ENCODE data around the gene ZNF621.
"Not testable (repeated sequence)": the region's sequence is repeated elsewhere in the genome, so short reads cannot be mapped to it uniquely, and the experiment has no call there.

Gene ZNF621

DNA sequence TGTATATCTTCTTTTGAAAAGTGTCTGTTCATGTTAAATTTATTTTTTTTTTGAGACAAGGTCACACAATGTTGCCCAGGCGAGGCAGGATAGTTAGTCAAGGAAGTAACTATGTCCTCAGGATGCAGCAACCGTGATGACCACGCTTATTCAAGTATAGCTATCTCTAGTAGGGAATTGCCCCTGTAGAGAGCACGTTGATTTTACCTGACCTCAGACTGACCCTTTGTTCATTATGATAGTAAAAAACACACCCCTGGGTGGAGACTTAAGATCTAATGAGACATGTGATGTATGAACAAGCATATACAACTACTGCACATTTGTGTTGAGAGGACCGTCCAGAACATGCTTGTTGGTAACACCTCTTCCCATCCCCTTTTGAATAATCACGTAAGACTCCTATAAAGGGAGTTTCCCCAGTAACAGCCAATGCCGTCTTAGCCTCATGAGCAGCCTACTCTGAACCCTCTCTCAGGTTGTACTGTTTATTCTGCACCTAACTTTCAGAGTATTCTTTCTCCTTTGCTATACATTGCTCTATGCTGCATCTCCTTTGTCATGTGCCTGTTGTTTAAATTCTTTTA, 32.9 kb downstream of the ZNF621 start:
- ChIA-PET CTCF (no interaction called here), POLR2A (no interaction called here)
- no peak for DNase-seq (ENCODE audit: extremely low spot score)
- no peak for TF ChIP-seq L3MBTL2 (conservative IDR thresholded peaks at IDR 0.05)
- TF ChIP-seq CTBP1 (IDR thresholded peaks at IDR 0.05; ENCODE audit: borderline replicate concordance): no peak
- no peak for TF ChIP-seq NFRKB (IDR thresholded peaks at IDR 0.05)
- no peak for TF ChIP-seq FOXA1 (IDR thresholded peaks at IDR 0.05)
- no peak for TF ChIP-seq PKNOX1 (IDR thresholded peaks at IDR 0.05)
- no peak for TF ChIP-seq TARDBP (IDR thresholded peaks at IDR 0.05)
- no peak for TF ChIP-seq BHLHE40 (IDR thresholded peaks at IDR 0.05; ENCODE audit: borderline replicate concordance)
- no peak for TF ChIP-seq ARNT (IDR thresholded peaks at IDR 0.05)

DNA sequence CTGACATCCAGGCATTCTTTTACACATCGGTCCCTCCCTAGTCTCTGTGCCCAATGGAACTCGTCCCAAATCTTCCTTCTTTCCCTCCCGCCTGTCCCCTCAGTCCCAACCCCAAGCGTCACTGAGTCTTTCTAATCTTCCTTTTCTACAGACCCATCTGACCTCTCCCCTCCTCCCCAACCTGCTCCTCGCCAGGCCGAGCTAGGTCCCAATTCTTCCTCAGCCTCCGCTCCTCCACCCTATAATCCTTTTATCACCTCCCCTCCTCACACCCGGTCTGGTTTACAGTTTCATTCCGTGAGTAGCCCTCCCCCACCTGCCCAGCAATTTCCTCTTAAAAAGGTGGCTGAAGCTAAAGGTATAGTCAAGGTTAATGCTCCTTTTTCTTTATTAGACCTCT, 37.7 kb downstream of the ZNF621 start:
- CTCF ChIA-PET: not testable (repeated sequence)

DNA sequence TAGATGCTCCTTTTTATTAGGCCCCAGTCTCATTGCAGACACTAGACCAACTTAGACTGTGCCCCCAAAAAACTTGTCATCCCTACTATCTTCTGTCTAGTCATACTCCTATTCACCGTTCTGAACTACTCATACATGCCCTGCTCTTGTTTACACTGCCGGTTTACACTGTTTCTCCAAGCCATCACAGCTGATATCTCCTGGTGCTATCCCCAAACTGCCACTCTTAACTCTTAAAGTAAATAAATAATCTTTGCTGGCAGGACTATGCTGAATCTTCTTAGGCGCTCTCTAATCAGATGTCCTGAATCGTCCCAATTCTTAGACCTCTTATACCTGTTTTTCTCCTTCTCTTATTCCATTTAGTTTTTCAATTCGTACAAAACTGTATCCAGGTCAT, 40.9 kb downstream of the ZNF621 start:
- DNase-seq (ENCODE audit: extremely low spot score); CTCF ChIA-PET; POLR2A ChIA-PET: not testable (repeated sequence)

More for the DNA sequence above, 37.7 kb downstream of the ZNF621 start:
- POLR2A ChIA-PET; DNase-seq (ENCODE audit: extremely low spot score): not testable (repeated sequence)

- ChIA-PET POLR2A (no interaction called here), CTCF (no interaction called here)
- DNase-seq (ENCODE audit: extremely low spot score): no peak
- TF ChIP-seq PKNOX1 (IDR thresholded peaks at IDR 0.05) (no peak), BHLHE40 (IDR thresholded peaks at IDR 0.05; ENCODE audit: borderline replicate concordance) (no peak), SP1 (IDR thresholded peaks at IDR 0.05) (no peak), ELF4 (IDR thresholded peaks at IDR 0.05) (no peak), NFRKB (IDR thresholded peaks at IDR 0.05) (no peak), LEF1 (IDR thresholded peaks at IDR 0.05; ENCODE audit: borderline replicate concordance) (no peak), HDGF (IDR thresholded peaks at IDR 0.05; ENCODE audit: borderline replicate concordance) (no peak), CTBP1 (IDR thresholded peaks at IDR 0.05; ENCODE audit: borderline replicate concordance) (no peak), ZNF384 (IDR thresholded peaks at IDR 0.05) (no peak), FOXK2 (IDR thresholded peaks at IDR 0.05) (no peak), FOXM1 (IDR thresholded peaks at IDR 0.05; ENCODE audit: borderline replicate concordance) (no peak), FOXA1 (IDR thresholded peaks at IDR 0.05) (no peak), L3MBTL2 (conservative IDR thresholded peaks at IDR 0.05) (no peak), ARNT (IDR thresholded peaks at IDR 0.05) (no peak), SUZ12 (IDR thresholded peaks at IDR 0.05) (no peak), TARDBP (IDR thresholded peaks at IDR 0.05) (no peak)
Observed at GRCh38 chr3:40566694-40567093, 41.9 kb downstream of the ZNF621 start.

DNA sequence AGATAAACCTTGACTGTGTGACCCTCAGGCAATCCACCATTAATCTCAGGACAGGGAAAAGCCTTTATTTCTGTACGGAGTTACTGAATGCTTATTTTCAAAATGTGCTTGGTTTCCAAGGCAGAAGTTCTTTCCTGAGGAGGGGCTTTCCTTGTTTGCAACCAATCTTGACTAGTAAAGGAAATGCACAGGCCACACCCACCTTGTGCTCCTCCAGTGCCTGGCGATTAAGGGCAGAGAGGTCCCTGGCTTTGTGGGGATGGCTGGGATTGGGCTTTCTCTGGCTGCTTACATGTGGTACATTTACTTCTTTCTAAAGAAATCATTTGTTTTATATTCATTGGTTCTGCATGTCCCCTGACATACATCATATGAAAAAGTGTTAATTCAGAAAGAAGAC, 47.8 kb downstream of the ZNF621 start:
- CTCF ChIA-PET: no interaction called here
- DNase-seq (ENCODE audit: extremely low spot score): no peak
- POLR2A ChIA-PET: no interaction called here
- no peak for TF ChIP-seq HDGF (IDR thresholded peaks at IDR 0.05; ENCODE audit: borderline replicate concordance)
- no peak for TF ChIP-seq ELF4 (IDR thresholded peaks at IDR 0.05)
- TF ChIP-seq L3MBTL2 (conservative IDR thresholded peaks at IDR 0.05): no peak
- no peak for TF ChIP-seq BHLHE40 (IDR thresholded peaks at IDR 0.05; ENCODE audit: borderline replicate concordance)
- TF ChIP-seq SP1 (IDR thresholded peaks at IDR 0.05): no peak
- no peak for TF ChIP-seq LEF1 (IDR thresholded peaks at IDR 0.05; ENCODE audit: borderline replicate concordance)
- TF ChIP-seq SUZ12 (IDR thresholded peaks at IDR 0.05): no peak
- TF ChIP-seq NFRKB (IDR thresholded peaks at IDR 0.05): no peak
- TF ChIP-seq ZNF384 (IDR thresholded peaks at IDR 0.05): no peak
- TF ChIP-seq ARNT (IDR thresholded peaks at IDR 0.05): no peak
- no peak for TF ChIP-seq CTBP1 (IDR thresholded peaks at IDR 0.05; ENCODE audit: borderline replicate concordance)
- no peak for TF ChIP-seq FOXK2 (IDR thresholded peaks at IDR 0.05)
- TF ChIP-seq FOXM1 (IDR thresholded peaks at IDR 0.05; ENCODE audit: borderline replicate concordance): no peak
- no peak for TF ChIP-seq FOXA1 (IDR thresholded peaks at IDR 0.05)
- TF ChIP-seq TARDBP (IDR thresholded peaks at IDR 0.05): no peak

- ChIA-PET POLR2A (no interaction called here), CTCF (no interaction called here)
- DNase-seq (ENCODE audit: extremely low spot score): no peak
- TF ChIP-seq NFRKB (IDR thresholded peaks at IDR 0.05): no peak
- TF ChIP-seq CTBP1 (IDR thresholded peaks at IDR 0.05; ENCODE audit: borderline replicate concordance): no peak
- TF ChIP-seq SP1 (IDR thresholded peaks at IDR 0.05): no peak
- no peak for TF ChIP-seq LEF1 (IDR thresholded peaks at IDR 0.05; ENCODE audit: borderline replicate concordance)
- no peak for TF ChIP-seq ARNT (IDR thresholded peaks at IDR 0.05)
- TF ChIP-seq L3MBTL2 (conservative IDR thresholded peaks at IDR 0.05): no peak
- no peak for TF ChIP-seq FOXM1 (IDR thresholded peaks at IDR 0.05; ENCODE audit: borderline replicate concordance)
- no peak for TF ChIP-seq ZNF384 (IDR thresholded peaks at IDR 0.05)
- no peak for TF ChIP-seq SUZ12 (IDR thresholded peaks at IDR 0.05)
- TF ChIP-seq BHLHE40 (IDR thresholded peaks at IDR 0.05; ENCODE audit: borderline replicate concordance): no peak
- no peak for TF ChIP-seq FOXK2 (IDR thresholded peaks at IDR 0.05)
- TF ChIP-seq PKNOX1 (IDR thresholded peaks at IDR 0.05): no peak
- no peak for TF ChIP-seq TARDBP (IDR thresholded peaks at IDR 0.05)
- no peak for TF ChIP-seq FOXA1 (IDR thresholded peaks at IDR 0.05)
- no peak for TF ChIP-seq ELF4 (IDR thresholded peaks at IDR 0.05)
- TF ChIP-seq HDGF (IDR thresholded peaks at IDR 0.05; ENCODE audit: borderline replicate concordance): no peak
Observed at GRCh38 chr3:40574050-40574449, 49.3 kb downstream of the ZNF621 start.

DNA sequence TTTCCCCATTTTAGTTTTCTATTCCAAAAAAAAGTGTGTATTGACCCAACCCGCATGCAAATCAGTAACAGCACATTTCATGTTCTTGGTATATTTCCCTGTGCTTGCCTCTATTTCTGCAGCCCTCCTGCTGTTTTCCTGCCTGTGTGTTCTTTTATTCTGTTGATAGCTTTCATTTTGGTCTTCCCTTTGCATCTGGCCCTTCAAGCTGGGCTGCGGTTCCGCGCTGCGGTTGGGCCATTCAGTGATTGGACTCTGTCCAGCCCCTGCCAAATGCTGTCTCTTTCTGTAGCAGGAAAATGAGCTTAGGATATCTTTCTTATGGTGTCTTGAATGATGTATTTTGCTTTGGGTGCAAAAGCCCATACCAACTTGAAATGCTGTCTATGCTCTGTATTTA, 49.9 kb downstream of the ZNF621 start:
- CTCF ChIA-PET: no interaction called here
- no peak for TF ChIP-seq SUZ12 (IDR thresholded peaks at IDR 0.05)
- no peak for TF ChIP-seq CTBP1 (IDR thresholded peaks at IDR 0.05; ENCODE audit: borderline replicate concordance)
- TF ChIP-seq NFRKB (IDR thresholded peaks at IDR 0.05): no peak
- TF ChIP-seq FOXM1 (IDR thresholded peaks at IDR 0.05; ENCODE audit: borderline replicate concordance): no peak
- no peak for TF ChIP-seq L3MBTL2 (conservative IDR thresholded peaks at IDR 0.05)
- no peak for TF ChIP-seq PKNOX1 (IDR thresholded peaks at IDR 0.05)
- TF ChIP-seq ELF4 (IDR thresholded peaks at IDR 0.05): no peak
- TF ChIP-seq FOXA1 (IDR thresholded peaks at IDR 0.05): no peak
- TF ChIP-seq LEF1 (IDR thresholded peaks at IDR 0.05; ENCODE audit: borderline replicate concordance): no peak
- TF ChIP-seq BHLHE40 (IDR thresholded peaks at IDR 0.05; ENCODE audit: borderline replicate concordance): no peak
- TF ChIP-seq SP1 (IDR thresholded peaks at IDR 0.05): no peak
- no peak for TF ChIP-seq ARNT (IDR thresholded peaks at IDR 0.05)
- TF ChIP-seq TARDBP (IDR thresholded peaks at IDR 0.05): no peak
- POLR2A ChIA-PET: no interaction called here
- no peak for DNase-seq (ENCODE audit: extremely low spot score)

Data from HEK293T (cell line).